Cardiac fibroblast (primary cell): ENCODE data around the gene TNS3.
A peak's percentile ranks its signal among the peaks of the same experiment; 100 is the strongest.

Experiments used
- DNase-seq, 2 donors: peaks; one replicate each; pipeline versions ENCODE4 v3.0.0 to v3.0.0-alpha.2; 2010; ENCODE audit warnings: low read depth in 2 of 2
- H3K4me3 ChIP-seq, 2 donors: replicated peaks in 1 of 2; 1 replicate in 1 of 2; 2 replicates in 1 of 2; pipeline ENCODE4 v1.5.1; 2011; ENCODE audit warnings: low read depth in 2 of 2, low read length in 2 of 2, mild to moderate bottlenecking in 2 of 2, moderate library complexity in 1 of 2
- TF ChIP-seq, protein P1 (sequence below): IDR thresholded peaks from one replicate; pipeline ENCODE4 v1.5.1; 2011; ENCODE audit warnings: low read depth, mild to moderate bottlenecking, low read length, inconsistent platforms

The TNS3 gene

GRCh38 chr7:47523401-47523800, 58.5 kb downstream of the TNS3 start:
- TF ChIP-seq, protein P1, sequence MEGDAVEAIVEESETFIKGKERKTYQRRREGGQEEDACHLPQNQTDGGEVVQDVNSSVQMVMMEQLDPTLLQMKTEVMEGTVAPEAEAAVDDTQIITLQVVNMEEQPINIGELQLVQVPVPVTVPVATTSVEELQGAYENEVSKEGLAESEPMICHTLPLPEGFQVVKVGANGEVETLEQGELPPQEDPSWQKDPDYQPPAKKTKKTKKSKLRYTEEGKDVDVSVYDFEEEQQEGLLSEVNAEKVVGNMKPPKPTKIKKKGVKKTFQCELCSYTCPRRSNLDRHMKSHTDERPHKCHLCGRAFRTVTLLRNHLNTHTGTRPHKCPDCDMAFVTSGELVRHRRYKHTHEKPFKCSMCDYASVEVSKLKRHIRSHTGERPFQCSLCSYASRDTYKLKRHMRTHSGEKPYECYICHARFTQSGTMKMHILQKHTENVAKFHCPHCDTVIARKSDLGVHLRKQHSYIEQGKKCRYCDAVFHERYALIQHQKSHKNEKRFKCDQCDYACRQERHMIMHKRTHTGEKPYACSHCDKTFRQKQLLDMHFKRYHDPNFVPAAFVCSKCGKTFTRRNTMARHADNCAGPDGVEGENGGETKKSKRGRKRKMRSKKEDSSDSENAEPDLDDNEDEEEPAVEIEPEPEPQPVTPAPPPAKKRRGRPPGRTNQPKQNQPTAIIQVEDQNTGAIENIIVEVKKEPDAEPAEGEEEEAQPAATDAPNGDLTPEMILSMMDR, result no peak
- H3K4me3 ChIP-seq, result no peak overlapping the region
- DNase-seq, result no peak

GRCh38 chr7:47521816-47522561, 59.9 kb downstream of the TNS3 start:
- DNase-seq, result no peak
- H3K4me3 ChIP-seq, result no peak overlapping the region
- TF ChIP-seq, protein P1, result no peak

DNA sequence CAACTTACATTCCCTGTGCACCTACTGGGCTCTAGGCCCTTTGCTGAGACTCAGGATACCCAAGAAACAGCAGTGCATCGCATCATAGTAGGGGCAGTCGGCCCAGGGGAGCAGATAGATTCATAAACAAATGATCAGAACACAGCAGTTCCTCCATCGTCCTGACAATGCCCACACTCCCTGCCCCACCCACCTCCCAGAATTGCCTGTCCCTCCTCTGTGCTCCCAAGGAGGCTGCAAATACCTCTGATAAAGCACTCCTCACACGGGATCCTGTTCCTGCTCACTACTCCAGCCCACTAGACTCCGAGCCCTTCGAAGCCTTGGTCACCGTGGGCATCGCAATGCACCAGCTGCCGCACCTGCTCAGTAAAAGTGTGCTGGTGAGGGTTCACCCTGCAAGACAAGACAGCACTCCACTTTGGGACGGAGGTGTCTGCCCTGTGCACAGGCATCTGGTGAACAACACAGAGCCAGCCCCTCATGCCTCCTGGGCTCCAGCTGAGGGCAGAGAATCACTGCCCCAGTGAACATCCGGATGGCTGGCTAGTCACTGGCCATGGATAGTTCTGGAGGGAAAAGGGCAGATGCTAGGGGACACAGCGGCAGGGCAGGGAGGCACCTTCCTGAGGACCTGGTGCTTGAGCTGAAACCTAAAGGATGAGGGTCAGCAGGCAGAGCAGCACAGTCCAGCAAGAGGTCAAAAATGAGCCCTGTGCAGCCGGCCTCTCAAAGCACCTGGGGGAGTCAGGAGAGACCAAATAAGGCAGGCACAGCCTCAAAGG, 60.7 kb downstream of the TNS3 start:
- TF ChIP-seq, protein P1, result no peak
- no peak for DNase-seq
- H3K4me3 ChIP-seq, result no peak overlapping the region

GRCh38 chr7:47520406-47520805, 61.5 kb downstream of the TNS3 start:
- TF ChIP-seq, protein P1, result no peak
- DNase-seq, result peak; percentile 83 to 94
- H3K4me3 ChIP-seq, result no peak overlapping the region

GRCh38 chr7:47518827-47519226, 63.1 kb downstream of the TNS3 start:
- peak in 1 of 2 donors; percentile 78 for DNase-seq
- TF ChIP-seq, protein P1, result no peak
- H3K4me3 ChIP-seq, result no peak overlapping the region

- H3K4me3 ChIP-seq, result no peak overlapping the region
- TF ChIP-seq, protein P1, result no peak
- no peak for DNase-seq
Observed at GRCh38 chr7:47517821-47518480, 64.0 kb downstream of the TNS3 start.
